GM19372 (cell line): ENCODE data around the gene MAPKAPK3.

Experiments
- ATAC-seq: cut with Tn5 transposase; IDR thresholded peaks from one replicate; pipeline ENCODE4 v1.9.1; 2021; ENCODE audit warnings: mild to moderate bottlenecking, low read depth, moderate library complexity; ENCODE audit not compliant: unreplicated experiment

The MAPKAPK3 gene

DNA sequence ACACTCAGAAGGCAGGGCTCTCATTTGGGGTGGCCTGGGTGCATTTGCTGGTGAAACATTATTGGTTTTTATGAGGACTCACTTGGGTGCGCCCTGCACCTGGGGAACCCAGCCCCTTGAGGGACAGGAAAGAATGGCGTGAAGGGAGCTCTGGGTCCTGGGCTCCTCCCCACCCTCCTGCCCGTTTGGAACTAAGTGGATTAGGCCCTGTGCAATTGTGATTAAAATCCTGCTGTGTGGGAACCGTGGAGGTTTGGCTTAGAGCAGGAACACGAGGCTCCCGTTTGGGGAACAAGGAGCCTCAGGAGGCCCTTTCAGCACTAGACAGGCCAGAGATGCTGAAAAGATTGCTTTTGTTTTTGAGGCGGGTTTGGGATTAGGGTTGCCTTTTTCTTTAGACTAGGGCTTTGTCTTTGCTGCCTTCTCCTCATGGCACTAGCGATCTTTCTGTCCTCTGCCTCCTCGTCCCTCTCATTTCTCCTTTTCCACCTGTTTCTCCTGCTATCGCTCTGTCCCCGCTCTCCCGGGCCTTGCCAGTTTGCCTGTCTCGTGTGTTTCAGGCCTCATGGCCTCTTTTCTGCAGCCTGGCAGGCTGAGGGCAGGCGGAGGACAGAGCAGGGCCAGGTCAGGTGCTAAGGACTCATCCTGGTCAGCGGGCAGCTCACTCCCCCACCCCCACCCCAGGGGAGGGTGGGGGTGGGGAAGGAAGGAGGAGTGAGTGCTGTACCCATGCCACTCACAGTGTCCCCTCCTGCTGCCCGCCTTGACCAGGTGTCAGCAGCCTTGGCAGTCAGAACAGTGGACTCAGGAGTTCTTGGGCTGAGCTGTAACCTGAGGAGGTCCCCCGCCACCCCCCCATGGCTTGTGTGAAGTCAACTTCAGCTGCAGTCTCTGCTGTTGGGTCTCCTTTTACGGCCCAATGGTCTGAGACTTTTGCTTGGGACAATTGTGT, 8.6 kb downstream of the MAPKAPK3 start:
- ATAC-seq: no peak

DNA sequence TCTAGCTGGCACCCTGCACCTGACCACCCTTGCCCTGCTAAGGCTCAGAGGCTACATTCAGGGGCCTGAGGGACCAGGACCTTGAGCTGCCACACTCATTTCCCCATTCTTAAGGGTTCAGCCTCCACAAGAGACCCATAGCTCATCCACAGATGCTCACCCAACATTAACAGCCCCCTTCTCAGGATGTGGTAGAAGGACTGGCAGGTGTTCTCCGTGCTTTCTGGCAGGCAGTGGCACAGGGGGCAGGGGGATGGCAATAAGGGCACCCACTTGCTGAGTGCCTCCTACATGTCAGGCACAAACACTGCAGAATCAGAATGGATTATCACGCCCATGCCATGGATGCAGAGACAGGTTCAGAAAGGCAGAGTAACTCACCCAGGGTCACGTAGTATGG, 9.4 kb downstream of the MAPKAPK3 start:
- no peak for ATAC-seq

DNA sequence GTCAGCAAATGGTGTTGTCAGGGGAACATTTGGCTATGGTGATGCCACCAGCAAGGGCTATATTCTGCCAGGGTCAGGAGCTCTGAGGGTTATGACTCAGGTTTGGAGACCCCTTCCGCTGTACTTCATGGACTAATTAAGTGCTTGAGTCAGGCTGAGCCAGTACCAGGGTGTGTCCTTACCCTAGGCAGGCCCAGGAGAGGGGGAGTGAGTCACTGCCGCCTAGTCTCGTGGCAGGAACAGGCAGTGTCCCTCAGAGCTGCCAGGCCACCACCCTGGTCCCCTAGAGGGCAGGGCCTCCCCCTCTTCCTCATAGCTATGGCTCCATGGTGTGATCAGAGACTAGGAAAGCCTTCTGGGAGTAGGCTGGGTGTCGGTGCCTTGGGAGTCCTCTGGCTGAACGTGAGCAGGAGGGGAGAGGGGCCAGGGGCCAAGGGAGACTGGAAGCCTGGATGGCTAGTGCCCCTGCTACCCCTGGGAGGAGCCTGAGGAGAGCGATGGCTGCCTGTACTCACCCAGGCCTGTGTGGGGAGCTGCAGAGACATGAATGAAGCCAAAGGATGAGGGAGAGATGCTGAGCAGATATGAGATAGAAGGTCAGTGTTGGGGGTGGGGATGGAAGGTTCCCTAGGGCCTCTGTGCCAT, 10.6 kb downstream of the MAPKAPK3 start:
- ATAC-seq: no peak

DNA sequence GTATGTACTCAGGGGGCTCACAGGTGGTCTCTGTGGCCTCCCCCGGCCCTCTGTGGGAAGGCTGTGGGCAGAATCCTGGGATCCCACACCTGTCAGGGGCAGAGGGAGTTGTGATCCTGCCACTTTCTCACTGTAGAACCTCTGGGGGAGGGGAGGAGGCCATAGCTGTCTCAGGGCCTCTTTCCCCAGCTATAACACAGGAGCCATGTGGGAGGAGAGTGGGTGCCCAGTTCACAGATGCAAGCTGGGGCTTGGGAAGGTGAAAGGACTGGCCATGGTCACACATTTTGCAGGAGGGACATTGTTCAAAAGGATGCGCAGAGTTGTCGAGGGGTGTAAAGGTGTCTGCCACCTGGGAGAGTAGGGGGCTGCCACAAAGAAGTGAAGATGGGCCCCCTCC, 11.7 kb downstream of the MAPKAPK3 start:
- no peak for ATAC-seq

- no peak for ATAC-seq
Observed at GRCh38 chr3:50630394-50630793, 13.4 kb downstream of the MAPKAPK3 start.

GRCh38 chr3:50630877-50631276, 13.9 kb downstream of the MAPKAPK3 start:
- ATAC-seq: no peak

GRCh38 chr3:50632450-50632849, 15.5 kb downstream of the MAPKAPK3 start:
- ATAC-seq: no peak

DNA sequence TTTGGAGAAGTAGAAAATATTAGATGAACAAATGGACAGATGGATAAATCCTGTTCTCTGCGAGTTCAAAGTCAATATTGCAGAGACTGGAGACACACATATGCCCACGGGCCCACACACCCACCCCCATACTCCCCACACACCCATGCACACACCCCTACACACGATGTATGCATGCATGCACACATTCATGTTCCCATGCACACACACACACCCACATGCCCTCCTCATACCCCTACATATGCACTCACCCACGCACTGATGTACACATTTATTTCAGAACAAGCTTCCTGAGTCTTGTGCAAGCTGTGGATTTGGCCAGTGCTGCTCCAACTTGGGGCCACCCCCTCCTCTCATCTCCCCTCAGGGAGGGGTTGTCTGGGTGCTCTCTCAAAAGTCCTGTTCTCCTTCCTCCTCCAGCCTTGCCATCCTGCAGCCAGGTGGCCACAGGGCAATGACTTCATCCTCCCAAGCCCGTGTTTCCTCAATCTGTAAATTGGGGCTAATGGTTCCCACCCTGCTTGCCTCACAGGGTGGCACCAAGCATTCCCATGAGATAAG, 16.4 kb downstream of the MAPKAPK3 start:
- no peak for ATAC-seq

- no peak for ATAC-seq
Observed at GRCh38 chr3:50635066-50635465, 18.1 kb downstream of the MAPKAPK3 start.

DNA sequence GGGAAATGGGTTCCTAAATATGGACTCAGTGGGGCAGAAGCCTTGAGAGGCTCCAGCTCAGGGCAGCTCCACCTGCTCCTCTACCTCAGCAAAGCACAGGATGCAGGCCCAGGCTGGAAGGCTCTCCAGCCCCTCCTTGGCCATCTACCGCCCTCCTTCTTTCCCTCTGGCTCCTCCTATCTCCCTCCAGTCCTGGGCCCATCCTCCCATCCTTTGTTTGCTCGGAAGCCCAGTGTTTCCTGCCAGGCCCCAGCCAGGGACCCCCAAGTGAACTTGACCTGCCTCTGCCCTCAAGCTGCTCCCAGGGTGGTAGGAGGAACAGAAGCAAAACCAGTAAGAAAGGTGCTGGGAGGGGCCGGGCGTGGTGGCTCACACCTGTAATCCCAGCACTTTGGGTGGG, 20.1 kb downstream of the MAPKAPK3 start:
- ATAC-seq: no peak

GRCh38 chr3:50637945-50638344, 21.0 kb downstream of the MAPKAPK3 start:
- ATAC-seq: no peak

GRCh38 chr3:50639055-50639494, 22.1 kb downstream of the MAPKAPK3 start:
- ATAC-seq: no peak

GRCh38 chr3:50642382-50642781, 25.4 kb downstream of the MAPKAPK3 start:
- ATAC-seq: no peak

DNA sequence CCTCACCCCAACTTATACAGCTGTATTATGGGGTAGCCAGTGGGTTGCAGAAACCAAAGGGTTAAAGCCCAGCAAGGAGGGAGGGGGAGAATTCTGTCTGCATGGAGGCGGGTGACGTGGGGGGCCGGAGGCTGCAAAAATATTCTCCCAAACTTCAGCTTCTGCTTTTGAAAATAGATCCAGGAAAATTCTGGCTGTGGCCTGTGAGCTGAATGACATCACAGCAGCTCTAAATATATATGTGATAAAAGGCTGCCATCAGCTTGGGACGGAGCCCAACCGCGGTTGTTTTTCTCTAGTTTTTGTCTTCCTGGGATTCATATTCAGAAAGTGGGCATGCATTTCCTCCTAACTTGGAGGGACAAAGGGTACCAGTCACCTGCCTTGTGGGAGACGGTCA, 27.6 kb downstream of the MAPKAPK3 start:
- ATAC-seq: no peak

GRCh38 chr3:50645378-50645777, 28.4 kb downstream of the MAPKAPK3 start:
- ATAC-seq: no peak

DNA sequence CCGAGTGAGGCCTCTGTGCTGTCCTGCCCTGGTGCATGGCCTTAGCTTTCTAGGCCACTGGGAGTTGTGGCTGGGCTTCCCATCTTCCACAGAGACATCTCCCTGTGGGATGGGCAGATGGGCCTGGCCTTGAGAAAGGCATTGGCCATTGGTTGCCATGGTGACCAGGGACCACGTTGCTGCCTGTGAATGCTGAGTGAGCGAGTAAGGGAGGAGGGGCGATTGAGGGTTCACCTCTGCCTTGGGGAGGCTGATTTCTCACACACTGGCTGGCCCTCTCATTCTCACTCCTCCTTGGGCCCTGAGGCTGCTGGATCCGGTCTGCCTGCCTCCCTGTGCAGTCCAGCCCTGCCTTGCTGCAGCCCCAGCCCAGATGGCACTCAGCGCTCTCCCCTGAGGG, 31.4 kb downstream of the MAPKAPK3 start:
- no peak for ATAC-seq

GRCh38 chr3:50648944-50649343, 32.0 kb downstream of the MAPKAPK3 start:
- no peak for ATAC-seq

DNA sequence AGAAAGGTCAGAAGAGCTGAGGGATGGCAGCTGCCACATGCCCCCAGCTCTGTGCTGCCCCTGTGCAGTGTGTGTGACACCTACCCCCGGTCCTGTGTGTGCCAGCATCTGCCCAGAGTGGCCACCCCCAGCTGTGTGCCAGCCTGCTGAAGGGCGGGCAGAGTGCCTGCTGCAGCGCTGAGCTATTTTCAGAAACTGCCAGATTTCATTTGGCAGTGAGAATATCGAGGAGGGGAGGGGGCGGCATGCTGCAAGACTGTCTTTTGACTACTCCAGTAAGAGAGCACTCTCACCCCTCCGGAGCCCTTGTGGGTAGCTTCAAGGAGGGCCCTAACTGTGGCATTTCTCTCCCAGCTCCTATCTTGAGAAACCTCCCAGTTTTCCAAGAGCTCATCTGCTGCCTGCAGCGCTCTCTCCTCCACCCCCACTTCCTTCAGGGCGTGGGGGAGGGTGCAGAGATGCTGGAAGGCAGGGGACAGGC, 32.5 kb downstream of the MAPKAPK3 start:
- no peak for ATAC-seq

DNA sequence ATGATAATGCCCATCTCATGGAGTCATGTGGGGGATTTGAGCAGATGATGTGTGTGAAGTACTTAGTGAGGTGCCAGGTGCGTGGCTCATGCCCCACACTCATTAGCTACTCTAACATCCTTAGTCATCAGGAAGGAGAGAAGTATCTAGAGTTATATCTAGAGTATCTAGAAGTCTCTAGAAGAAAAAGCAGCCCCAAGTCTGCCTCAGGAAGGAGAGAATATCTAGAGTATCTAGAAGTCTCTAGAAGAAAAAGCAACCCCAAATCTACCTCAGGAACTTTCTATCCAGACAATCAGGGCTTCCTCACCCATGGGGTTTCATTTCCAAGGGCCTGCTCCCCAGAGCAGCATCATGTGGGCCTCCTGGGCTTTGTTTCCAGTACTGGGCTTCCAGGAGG, 33.1 kb downstream of the MAPKAPK3 start:
- no peak for ATAC-seq

DNA sequence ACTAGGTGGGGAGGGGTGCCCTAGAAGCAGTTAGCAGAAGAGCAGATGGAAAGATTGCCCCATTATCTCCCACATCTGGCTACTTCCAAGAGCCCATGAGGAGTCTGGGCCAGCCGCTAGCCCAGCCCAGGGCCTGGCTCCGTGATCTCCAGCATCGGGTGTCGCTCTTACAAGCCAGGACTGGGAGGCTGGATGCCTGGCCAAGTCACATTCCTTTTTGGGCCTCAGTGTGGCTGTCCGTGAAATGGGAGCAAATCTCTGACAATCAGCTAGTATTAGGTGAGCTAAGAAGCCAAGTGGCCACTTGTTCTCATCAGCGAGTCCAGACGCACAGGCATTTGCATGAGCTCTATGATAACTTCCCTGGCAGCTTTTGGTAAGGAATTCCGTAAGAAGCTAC, 34.5 kb downstream of the MAPKAPK3 start:
- no peak for ATAC-seq

- no peak for ATAC-seq
Observed at GRCh38 chr3:50651920-50652529, 35.1 kb downstream of the MAPKAPK3 start.
